Loucy (cell line): ENCODE measurements around the gene NID1.

Source experiments
- H2AFZ ChIP-seq: fragments of 200-600 bp; sonication (generic); 2 replicates; pipeline ENCODE4 v1.6.0; 2016; ENCODE audit warnings: antibody characterized with exemption, mild to moderate bottlenecking, low read length, moderate library complexity
- H3F3A ChIP-seq: fragments of 200-600 bp; 2 replicates; pipeline ENCODE4 v1.6.0; 2016; ENCODE audit warnings: antibody characterized with exemption, low read depth, mild to moderate bottlenecking
- H3K27me3 ChIP-seq: fragments of 200-600 bp; sonication (generic); 2 replicates; pipeline ENCODE4 v1.6.1; 2014; ENCODE audit warnings: low read length, mild to moderate bottlenecking; ENCODE audit not compliant: insufficient read depth, poor library complexity, severe bottlenecking
- H3K36me3 ChIP-seq: fragments of 200-600 bp; sonication (generic); 2 replicates; pipeline ENCODE4 v1.6.1; 2016; ENCODE audit warnings: low read length; ENCODE audit not compliant: insufficient read depth
- H3K4me1 ChIP-seq: fragments of 200-600 bp; sonication (generic); 2 replicates; pipeline ENCODE4 v1.5.1; 2014; ENCODE audit warnings: low read length, mild to moderate bottlenecking; ENCODE audit not compliant: insufficient read depth, poor library complexity, severe bottlenecking
- H3K4me2 ChIP-seq: fragments of 200-600 bp; sonication (generic); 2 replicates; pipeline ENCODE4 v1.6.0; 2014; ENCODE audit warnings: antibody characterized with exemption, low read length, low read depth, mild to moderate bottlenecking; ENCODE audit not compliant: poor library complexity, severe bottlenecking
- H3K4me3 ChIP-seq: fragments of 200-600 bp; sonication (generic); 2 replicates; pipeline ENCODE4 v1.5.1; 2014; ENCODE audit warnings: low read length, mild to moderate bottlenecking, mixed read lengths; ENCODE audit not compliant: poor library complexity, severe bottlenecking
- H3K79me2 ChIP-seq: fragments of 200-600 bp; sonication (generic); 2 replicates; pipeline ENCODE4 v1.6.1; 2014; ENCODE audit warnings: low read length; ENCODE audit not compliant: insufficient read depth
- H3K9ac ChIP-seq: fragments of 200-600 bp; sonication (generic); 2 replicates; pipeline ENCODE4 v1.6.0; 2014; ENCODE audit warnings: mild to moderate bottlenecking, low read depth, low read length, moderate library complexity; ENCODE audit not compliant: poor library complexity, severe bottlenecking
- H3K9me2 ChIP-seq: fragments of 200-600 bp; sonication (generic); replicated peaks from 2 replicates; pipeline ENCODE4 v1.6.1; 2016; ENCODE audit warnings: low read depth, low read length, mixed read lengths
- H3K9me3 ChIP-seq: fragments of 200-600 bp; sonication (generic); 2 replicates; pipeline ENCODE4 v1.6.1; 2014; ENCODE audit warnings: mild to moderate bottlenecking, antibody characterized with exemption, low read length, low read depth; ENCODE audit not compliant: insufficient read depth
- H4K20me1 ChIP-seq: fragments of 200-600 bp; sonication (generic); 2 replicates; pipeline ENCODE4 v1.6.0; 2014; ENCODE audit warnings: antibody characterized with exemption, low read length, mild to moderate bottlenecking; ENCODE audit not compliant: insufficient read depth, poor library complexity, severe bottlenecking
- CTCF ChIP-seq: fragments of 200-600 bp; sonication (generic); conservative IDR thresholded peaks from 2 replicates; pipeline ENCODE4 v1.5.1; 2014; ENCODE audit warnings: mild to moderate bottlenecking, antibody characterized with exemption, low read length
- EZH2phosphoT487 ChIP-seq: fragments of 200-600 bp; IDR thresholded peaks from 2 replicates; pipeline ENCODE4 v1.6.1; 2018; ENCODE audit warnings: antibody characterized with exemption, mild to moderate bottlenecking, moderate library complexity, borderline replicate concordance

Gene NID1

DNA sequence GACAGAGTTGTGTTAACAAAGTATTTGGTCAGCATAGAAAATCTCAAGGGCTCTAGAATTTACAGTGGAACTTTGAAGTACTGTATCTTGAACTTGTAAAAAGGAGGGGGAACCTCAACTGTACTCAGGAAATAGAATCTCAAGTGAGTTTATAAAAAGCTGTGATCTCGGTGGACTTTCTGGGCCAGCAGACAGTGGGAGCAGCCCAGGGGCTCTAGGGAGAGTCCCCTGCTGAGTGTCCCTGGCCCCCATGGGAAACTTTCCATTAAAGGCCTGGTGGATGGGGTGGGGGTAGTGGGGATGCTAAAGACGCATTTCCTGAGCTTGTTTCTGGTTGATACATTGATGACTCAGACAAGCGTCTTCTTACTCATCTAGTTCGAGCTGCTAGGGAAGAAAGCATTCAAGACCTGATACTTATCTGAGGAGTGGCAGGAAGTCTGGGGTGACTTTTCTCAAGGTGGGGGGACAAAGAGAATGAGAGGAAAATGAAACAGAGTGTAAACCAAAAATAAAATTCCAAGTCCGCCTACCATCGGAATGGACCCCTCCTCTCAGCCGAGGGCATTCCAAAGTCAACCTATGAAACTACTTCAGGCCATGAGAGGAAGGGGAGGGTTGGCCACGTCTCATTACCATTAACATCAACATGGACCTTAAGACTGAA is 65.5 kb downstream of the NID1 start:
- Histone ChIP-seq H3K9ac (no peak overlapping the region), H3K4me1 (peaks cover 7% of the 10 kb centered on the region), H3K27me3 (no peaks in the 10 kb centered on the region), H4K20me1 (no peaks in the 10 kb centered on the region), H3K79me2 (no peaks in the 10 kb centered on the region), H3K36me3 (no peaks in the 10 kb centered on the region), H3K9me3 (no peaks in the 10 kb centered on the region), H3K4me3 (no peak overlapping the region), H3K9me2 (no peaks in the 10 kb centered on the region), H3K4me2 (no peak overlapping the region), H3F3A (no peaks in the 10 kb centered on the region), H2AFZ (no peak overlapping the region)
- TF ChIP-seq CTCF (no peak), EZH2phosphoT487 (no peak)

- Histone ChIP-seq H2AFZ (no peak overlapping the region), H3F3A (no peaks in the 10 kb centered on the region), H3K36me3 (no peaks in the 10 kb centered on the region), H3K27me3 (no peaks in the 10 kb centered on the region), H3K9me2 (no peaks in the 10 kb centered on the region), H3K79me2 (no peaks in the 10 kb centered on the region), H3K4me2 (no peak overlapping the region), H3K9me3 (no peaks in the 10 kb centered on the region), H3K9ac (no peak overlapping the region), H4K20me1 (no peaks in the 10 kb centered on the region), H3K4me1 (peaks cover 7% of the 10 kb centered on the region), H3K4me3 (no peak overlapping the region)
- TF ChIP-seq CTCF (no peak), EZH2phosphoT487 (no peak)
Measured at GRCh38 chr1:235998812-235999211, 66.1 kb downstream of the NID1 start.

- Histone ChIP-seq H3K9me3 (no peaks in the 10 kb centered on the region), H3K9me2 (no peaks in the 10 kb centered on the region), H4K20me1 (no peaks in the 10 kb centered on the region), H3K4me1 (peaks cover 7% of the 10 kb centered on the region), H3K27me3 (no peaks in the 10 kb centered on the region), H2AFZ (no peak overlapping the region), H3K4me2 (no peak overlapping the region), H3K36me3 (no peaks in the 10 kb centered on the region), H3K9ac (no peak overlapping the region), H3K79me2 (no peaks in the 10 kb centered on the region), H3F3A (no peaks in the 10 kb centered on the region), H3K4me3 (no peak overlapping the region)
- TF ChIP-seq CTCF (no peak), EZH2phosphoT487 (no peak)
Measured at GRCh38 chr1:235997931-235998330, 67.0 kb downstream of the NID1 start.
